GM03348 (cell line): ENCODE data around the gene CHD3.
"Not testable (repeated sequence)": the region's sequence is repeated elsewhere in the genome, so short reads cannot be mapped to it uniquely, and the experiment has no call there.

ENCODE experiments used
- DNase-seq: peaks from one replicate; pipeline ENCODE4 v3.0.0; 2012; ENCODE audit warnings: low spot score

Gene CHD3

GRCh38 chr17:7849751-7850504 is 38.7 kb upstream of the CHD3 start:
- no peak for DNase-seq

DNA sequence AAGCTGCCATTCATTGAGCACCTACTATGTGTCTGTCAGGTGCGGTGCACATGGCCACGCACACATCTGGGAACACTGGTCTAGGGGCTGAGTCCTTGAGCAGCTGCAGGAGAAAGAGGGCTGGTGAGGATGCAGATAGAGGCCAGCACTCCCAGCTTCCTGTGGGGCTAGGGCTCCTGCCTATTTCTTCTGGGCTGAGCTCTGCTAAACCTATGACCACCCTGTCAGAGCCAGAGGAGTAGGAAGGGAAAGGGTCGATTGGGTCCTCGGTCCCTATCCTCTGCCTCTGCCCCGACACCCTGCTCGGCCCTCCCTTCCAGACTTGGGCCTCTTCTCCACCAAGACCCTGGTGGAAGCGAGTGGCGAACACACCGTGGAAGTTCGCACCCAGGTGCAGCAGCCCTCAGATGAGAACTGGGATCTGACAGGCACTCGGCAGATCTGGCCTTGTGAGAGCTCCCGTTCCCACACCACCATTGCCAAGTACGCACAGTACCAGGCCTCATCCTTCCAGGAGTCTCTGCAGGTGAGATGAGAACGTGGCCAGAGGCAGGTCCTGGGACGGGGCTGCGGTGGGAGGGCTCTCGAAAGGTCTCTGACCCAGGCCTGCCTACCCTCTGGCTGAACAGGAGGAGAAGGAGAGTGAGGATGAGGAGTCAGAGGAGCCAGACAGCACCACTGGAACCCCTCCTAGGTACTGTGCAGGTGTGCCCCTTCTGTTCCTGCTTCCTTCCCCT is 37.7 kb upstream of the CHD3 start:
- no peak for DNase-seq

GRCh38 chr17:7851438-7852261 is 36.9 kb upstream of the CHD3 start:
- peak; percentile 94 for DNase-seq

DNA sequence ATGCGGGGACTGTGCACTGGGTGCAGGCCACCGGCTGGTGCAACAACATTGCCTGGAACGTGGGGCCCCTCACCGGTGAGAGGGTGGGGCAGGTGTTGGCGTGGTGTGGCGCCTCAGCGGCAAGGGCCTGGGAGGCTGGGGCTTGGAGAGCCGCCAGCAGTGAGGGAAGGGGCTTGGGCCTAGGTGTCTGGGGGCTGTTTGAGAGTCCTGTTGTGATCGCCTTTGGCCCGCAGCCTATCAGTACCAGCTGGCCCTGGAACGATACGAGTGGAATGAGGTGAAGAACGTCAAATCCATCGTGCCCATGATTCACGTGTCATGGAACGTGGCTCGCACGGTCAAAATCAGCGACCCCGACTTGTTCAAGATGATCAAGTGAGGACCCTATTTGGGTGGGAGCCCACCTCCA is 36.3 kb upstream of the CHD3 start:
- DNase-seq, result no peak

GRCh38 chr17:7852919-7853690 is 35.5 kb upstream of the CHD3 start:
- DNase-seq, result no peak

- DNase-seq, result no peak
These were observed 34.9 kb upstream of the CHD3 start for GRCh38 chr17:7853691-7854038.

DNA sequence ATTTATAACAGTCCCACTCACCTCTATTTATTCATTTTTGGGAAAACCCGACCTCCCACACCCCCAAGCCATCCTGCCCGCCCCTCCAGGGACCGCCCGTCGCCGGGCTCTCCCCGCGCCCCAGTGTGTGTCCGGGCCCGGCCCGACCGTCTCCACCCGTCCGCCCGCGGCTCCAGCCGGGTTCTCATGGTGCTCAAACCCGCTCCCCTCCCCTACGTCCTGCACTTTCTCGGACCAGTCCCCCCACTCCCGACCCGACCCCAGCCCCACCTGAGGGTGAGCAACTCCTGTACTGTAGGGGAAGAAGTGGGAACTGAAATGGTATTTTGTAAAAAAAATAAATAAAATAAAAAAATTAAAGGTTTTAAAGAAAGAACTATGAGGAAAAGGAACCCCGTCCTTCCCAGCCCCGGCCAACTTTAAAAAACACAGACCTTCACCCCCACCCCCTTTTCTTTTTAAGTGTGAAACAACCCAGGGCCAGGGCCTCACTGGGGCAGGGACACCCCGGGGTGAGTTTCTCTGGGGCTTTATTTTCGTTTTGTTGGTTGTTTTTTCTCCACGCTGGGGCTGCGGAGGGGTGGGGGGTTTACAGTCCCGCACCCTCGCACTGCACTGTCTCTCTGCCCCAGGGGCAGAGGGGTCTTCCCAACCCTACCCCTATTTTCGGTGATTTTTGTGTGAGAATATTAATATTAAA is 34.4 kb upstream of the CHD3 start:
- no peak for DNase-seq

GRCh38 chr17:7854851-7855659 is 33.5 kb upstream of the CHD3 start, which contains the start of gene TMEM88:
Gene TMEM88 (plus strand): TSS chr17:7855066. CDS start chr17:7855075, 9 bp downstream.
- DNase-seq, result no peak

- no peak for DNase-seq
These were observed 33.0 kb upstream of the CHD3 start for GRCh38 chr17:7855660-7856010.

- no peak for DNase-seq
These were observed 32.4 kb upstream of the CHD3 start for GRCh38 chr17:7856011-7856810.

GRCh38 chr17:7856811-7857712 is 31.5 kb upstream of the CHD3 start, which contains the start of gene NAA38:
Gene NAA38 (minus strand): TSS chr17:7857559. CDS start chr17:7857463, 96 bp downstream.
- DNase-seq, result peak; percentile 94

- DNase-seq, result peak; percentile 86
These were observed 30.7 kb upstream of the CHD3 start, which contains the start of gene CYB5D1 for GRCh38 chr17:7857713-7858521. Gene CYB5D1 (plus strand): TSS chr17:7858003. CDS start chr17:7858135, 132 bp downstream.

- peak; percentile 74 for DNase-seq
These were observed 30.1 kb upstream of the CHD3 start for GRCh38 chr17:7858522-7858810.

- DNase-seq, result no peak
These were observed 29.6 kb upstream of the CHD3 start for GRCh38 chr17:7859028-7859427.

- DNase-seq, result peak; percentile 64
These were observed 25.7 kb upstream of the CHD3 start for GRCh38 chr17:7862692-7863437.

- not testable (repeated sequence) for DNase-seq
These were observed 24.2 kb upstream of the CHD3 start for GRCh38 chr17:7864384-7864783.
